ENCODE data around the gene OR9A2. TPM values are rescaled to one million over a fixed set of nuclear protein-coding genes. Genes with fewer than 3 reads are reported as not detected.
"Not testable (repeated sequence)": the region's sequence is repeated elsewhere in the genome, so short reads cannot be mapped to it uniquely, and the experiment has no call there.

OR9A2 gene
- total and polyA plus RNA-seq, 5 donors from 2014 or later, result not detected

GRCh38 chr7:142998966-142999365, 28.0 kb downstream of the OR9A2 start:
- H3K4me3 ChIP-seq (ENCODE audit: low read depth, low read length), result no peak overlapping the region
- peaks cover 0 to 4% (median 0%) of the 10 kb centered on the region in 7 donors for H3K9me3 Mint-ChIP-seq
- no peak for DNase-seq
- no peaks in the 10 kb centered on the region for H3K36me3 ChIP-seq (ENCODE audit: control insufficient read depth, insufficient read depth, low read length)
- H3K27me3 ChIP-seq (ENCODE audit: control insufficient read depth, insufficient read depth, low read length), result peaks cover 2% of the 10 kb centered on the region
- no peaks in the 10 kb centered on the region for H3K9me3 ChIP-seq (ENCODE audit: control insufficient read depth in 2 of 2, low read length in 2 of 2)
- no peaks in the 10 kb centered on the region for H3K36me3 Mint-ChIP-seq
- no peak overlapping the region for H3K4me3 Mint-ChIP-seq
- peaks cover 35% of the 10 kb centered on the region for H3K27me3 Mint-ChIP-seq
- H3K4me1 ChIP-seq (ENCODE audit: control insufficient read depth, insufficient read depth, low read length, poor library complexity, severe bottlenecking), result peaks cover 5% of the 10 kb centered on the region
- no peak overlapping the region for H3K27ac ChIP-seq (ENCODE audit: insufficient read depth, low read length, poor library complexity, severe bottlenecking)
- H3K4me1 Mint-ChIP-seq, result peaks cover 4 to 9% (median 7%) of the 10 kb centered on the region in 4 donors
- H3K27ac Mint-ChIP-seq, result no peak overlapping the region
- ATAC-seq (ENCODE audit: low read depth in 2 of 2), result no peak

GRCh38 chr7:142997456-142997989, 29.4 kb downstream of the OR9A2 start:
- no peaks in the 10 kb centered on the region for H3K9me3 ChIP-seq (ENCODE audit: control insufficient read depth in 2 of 2, low read length in 2 of 2)
- Mint-ChIP-seq H3K4me3 (no peak overlapping the region), H3K4me1 (no peaks in the 10 kb centered on the region), H3K9me3 (peaks cover 0 to 3% (median 0%) of the 10 kb centered on the region in 7 donors), H3K27ac (no peak overlapping the region), H3K27me3 (peaks cover 43% of the 10 kb centered on the region), H3K36me3 (no peaks in the 10 kb centered on the region)
- no peak for ATAC-seq (ENCODE audit: low read depth in 2 of 2)
- H3K4me1 ChIP-seq (ENCODE audit: control insufficient read depth, insufficient read depth, low read length, poor library complexity, severe bottlenecking), result no peaks in the 10 kb centered on the region
- H3K27ac ChIP-seq (ENCODE audit: insufficient read depth, low read length, poor library complexity, severe bottlenecking), result no peak overlapping the region
- no peaks in the 10 kb centered on the region for H3K36me3 ChIP-seq (ENCODE audit: control insufficient read depth, insufficient read depth, low read length)
- no peak overlapping the region for H3K4me3 ChIP-seq (ENCODE audit: low read depth, low read length)
- H3K27me3 ChIP-seq (ENCODE audit: control insufficient read depth, insufficient read depth, low read length), result peaks cover 10% of the 10 kb centered on the region
- no peak for DNase-seq

GRCh38 chr7:142992427-142992826, 34.5 kb downstream of the OR9A2 start:
- H3K27me3 Mint-ChIP-seq, result peaks cover 51% of the 10 kb centered on the region
- H3K27me3 ChIP-seq (ENCODE audit: control insufficient read depth, insufficient read depth, low read length), result peaks cover 19% of the 10 kb centered on the region
- H3K4me3 Mint-ChIP-seq, result no peak overlapping the region
- no peaks in the 10 kb centered on the region for H3K9me3 ChIP-seq (ENCODE audit: control insufficient read depth in 2 of 2, low read length in 2 of 2)
- no peaks in the 10 kb centered on the region for H3K36me3 Mint-ChIP-seq
- H3K9me3 Mint-ChIP-seq, result peaks cover 0 to 3% (median 0%) of the 10 kb centered on the region in 7 donors
- no peaks in the 10 kb centered on the region for H3K4me1 Mint-ChIP-seq
- no peak overlapping the region for H3K4me3 ChIP-seq (ENCODE audit: low read depth, low read length)
- DNase-seq, result no peak
- no peaks in the 10 kb centered on the region for H3K4me1 ChIP-seq (ENCODE audit: control insufficient read depth, insufficient read depth, low read length, poor library complexity, severe bottlenecking)
- H3K36me3 ChIP-seq (ENCODE audit: control insufficient read depth, insufficient read depth, low read length), result no peaks in the 10 kb centered on the region
- H3K27ac ChIP-seq (ENCODE audit: insufficient read depth, low read length, poor library complexity, severe bottlenecking), result no peak overlapping the region
- H3K27ac Mint-ChIP-seq, result no peak overlapping the region
- no peak for ATAC-seq (ENCODE audit: low read depth in 2 of 2)

GRCh38 chr7:142984297-142984696, 42.6 kb downstream of the OR9A2 start:
- Mint-ChIP-seq H3K9me3 (peaks cover 0 to 8% (median 2%) of the 10 kb centered on the region in 7 donors), H3K4me1 (no peaks in the 10 kb centered on the region), H3K4me3 (no peak overlapping the region), H3K27me3 (peaks cover 25% of the 10 kb centered on the region), H3K27ac (no peak overlapping the region), H3K36me3 (no peaks in the 10 kb centered on the region)
- ATAC-seq (ENCODE audit: low read depth in 2 of 2) (no peak), DNase-seq (no peak)
- H3K4me1 ChIP-seq (ENCODE audit: control insufficient read depth, insufficient read depth, low read length, poor library complexity, severe bottlenecking), result no peaks in the 10 kb centered on the region
- no peaks in the 10 kb centered on the region for H3K9me3 ChIP-seq (ENCODE audit: control insufficient read depth in 2 of 2, low read length in 2 of 2)
- no peak overlapping the region for H3K4me3 ChIP-seq (ENCODE audit: low read depth, low read length)
- peaks cover 5% of the 10 kb centered on the region for H3K27me3 ChIP-seq (ENCODE audit: control insufficient read depth, insufficient read depth, low read length)
- H3K36me3 ChIP-seq (ENCODE audit: control insufficient read depth, insufficient read depth, low read length), result no peaks in the 10 kb centered on the region
- H3K27ac ChIP-seq (ENCODE audit: insufficient read depth, low read length, poor library complexity, severe bottlenecking), result no peak overlapping the region

- Mint-ChIP-seq H3K4me1 (no peaks in the 10 kb centered on the region), H3K4me3 (no peak overlapping the region), H3K27me3 (peaks cover 25% of the 10 kb centered on the region), H3K27ac (no peak overlapping the region), H3K9me3 (peaks cover 0 to 9% (median 2%) of the 10 kb centered on the region in 7 donors), H3K36me3 (no peaks in the 10 kb centered on the region)
- no peak for ATAC-seq (ENCODE audit: low read depth in 2 of 2)
- Histone ChIP-seq H3K27ac (ENCODE audit: insufficient read depth, low read length, poor library complexity, severe bottlenecking) (no peak overlapping the region), H3K4me3 (ENCODE audit: low read depth, low read length) (no peak overlapping the region), H3K36me3 (ENCODE audit: control insufficient read depth, insufficient read depth, low read length) (no peaks in the 10 kb centered on the region), H3K4me1 (ENCODE audit: control insufficient read depth, insufficient read depth, low read length, poor library complexity, severe bottlenecking) (no peaks in the 10 kb centered on the region), H3K9me3 (ENCODE audit: control insufficient read depth in 2 of 2, low read length in 2 of 2) (no peaks in the 10 kb centered on the region), H3K27me3 (ENCODE audit: control insufficient read depth, insufficient read depth, low read length) (peaks cover 3% of the 10 kb centered on the region)
- no peak for DNase-seq
Measured at GRCh38 chr7:142983825-142984224, 43.1 kb downstream of the OR9A2 start.

GRCh38 chr7:142978402-142978801, 48.5 kb downstream of the OR9A2 start:
- not testable (repeated sequence) for H3K27ac Mint-ChIP-seq; H3K4me3 ChIP-seq (ENCODE audit: low read depth, low read length); H3K4me1 Mint-ChIP-seq; H3K27ac ChIP-seq (ENCODE audit: insufficient read depth, low read length, poor library complexity, severe bottlenecking); ATAC-seq (ENCODE audit: low read depth in 2 of 2); H3K36me3 Mint-ChIP-seq; DNase-seq; H3K27me3 ChIP-seq (ENCODE audit: control insufficient read depth, insufficient read depth, low read length); H3K4me3 Mint-ChIP-seq; H3K4me1 ChIP-seq (ENCODE audit: control insufficient read depth, insufficient read depth, low read length, poor library complexity, severe bottlenecking); H3K9me3 ChIP-seq (ENCODE audit: control insufficient read depth in 2 of 2, low read length in 2 of 2); H3K36me3 ChIP-seq (ENCODE audit: control insufficient read depth, insufficient read depth, low read length)
- Mint-ChIP-seq H3K9me3 (peaks cover 0 to 14% (median 2%) of the 10 kb centered on the region in 7 donors), H3K27me3 (peaks cover 32% of the 10 kb centered on the region)

Other genes starting within 250 kb of the OR9A2 start
- gene EPHB6, start 172.1 kb downstream of the OR9A2 start, total RNA-seq, result 58.0 TPM
- gene EPHB6, start 172.1 kb downstream of the OR9A2 start, polyA plus RNA-seq, result 10 to 100 TPM; 22.4 to 30.4 (median 28.6) TPM
- gene TRPV6, start 141.4 kb downstream of the OR9A2 start, total RNA-seq, result not detected
- under 1 TPM in 2 of 4 donors, not detected in 2; 0.17 to 0.30 TPM for gene TRPV6, start 141.4 kb downstream of the OR9A2 start, polyA plus RNA-seq
- not detected for gene TRPV5, start 93.4 kb downstream of the OR9A2 start, total RNA-seq
- gene TRPV5, start 93.4 kb downstream of the OR9A2 start, polyA plus RNA-seq, result not detected
- not detected for gene LLCFC1, start 87.6 kb downstream of the OR9A2 start, total RNA-seq
- gene LLCFC1, start 87.6 kb downstream of the OR9A2 start, polyA plus RNA-seq, result not detected
- 1.1 TPM for gene KEL, start 64.8 kb downstream of the OR9A2 start, total RNA-seq
- not detected for gene KEL, start 64.8 kb downstream of the OR9A2 start, polyA plus RNA-seq
- gene OR6V1, start 25.2 kb upstream of the OR9A2 start, total RNA-seq, result not detected
- not detected for gene OR6V1, start 25.2 kb upstream of the OR9A2 start, polyA plus RNA-seq
- not detected for gene PIP, start 104.9 kb upstream of the OR9A2 start, total RNA-seq
- not detected for gene PIP, start 104.9 kb upstream of the OR9A2 start, polyA plus RNA-seq
- not detected for gene TAS2R39, start 156.3 kb upstream of the OR9A2 start, total RNA-seq
- gene TAS2R39, start 156.3 kb upstream of the OR9A2 start, polyA plus RNA-seq, result not detected
- not detected for gene TAS2R40, start 194.9 kb upstream of the OR9A2 start, total RNA-seq
- gene TAS2R40, start 194.9 kb upstream of the OR9A2 start, polyA plus RNA-seq, result not detected
- 475 TPM for gene GSTK1, start 236.3 kb upstream of the OR9A2 start, total RNA-seq
- gene GSTK1, start 236.3 kb upstream of the OR9A2 start, polyA plus RNA-seq, result 100 to 1,000 TPM; 589 to 845 (median 707) TPM

All from CD4-positive, CD25-positive, alpha-beta regulatory T cell (primary cell).